ENCODE data around the gene RYR1.

GRCh38 chr19:38497907-38498306, 64.4 kb downstream of the RYR1 start:
- TF ChIP-seq EZH2phosphoT487 (IDR thresholded peaks at IDR 0.05; ENCODE audit: insufficient read depth, low read depth) (no peak), EZH2 (IDR thresholded peaks at IDR 0.05; ENCODE audit: insufficient read depth, poor library complexity, severe bottlenecking) (no peak)

All from GM23248 (cell line).